Measurements from ENCODE around the gene UGT1A8. TPM values are rescaled to one million over a fixed set of nuclear protein-coding genes. Genes with fewer than 3 reads are reported as not detected.
A peak's percentile ranks its signal among the peaks of the same experiment; 100 is the strongest.

Gene UGT1A8
- total and polyA plus RNA-seq, 9 of the 15 experiments (the other 6 are each of a cell fraction or from before 2014, with no cell fraction given): 0.04 TPM; not detected in 8

DNA sequence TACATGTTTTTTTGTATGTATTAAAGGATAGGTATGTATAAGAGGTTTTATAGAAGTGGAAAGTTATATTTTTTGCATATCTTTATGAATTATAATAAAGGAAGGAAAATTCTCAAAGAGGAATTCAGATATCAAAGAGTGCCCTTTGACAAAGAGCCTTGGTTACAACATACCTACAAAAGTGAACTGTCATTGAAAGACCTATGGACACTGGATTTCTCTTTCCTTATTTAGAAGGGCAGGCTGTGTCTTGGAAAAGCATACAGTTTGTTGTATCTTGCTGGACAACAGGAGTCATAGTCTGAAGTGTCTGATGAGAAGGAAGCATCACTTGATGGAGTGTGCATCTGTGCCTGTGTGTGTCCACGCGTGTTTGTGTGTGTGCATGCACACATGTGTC is 34.0 kb downstream of the UGT1A8 start:
- Histone ChIP-seq H3K9me3 (replicated peaks; ENCODE audit: control insufficient read depth, insufficient read depth, low read depth, low read length) (no peaks in the 10 kb centered on the region), H3K36me3 (ENCODE audit: control insufficient read depth, insufficient read depth, low read length) (no peaks in the 10 kb centered on the region), H3K9ac (ENCODE audit: insufficient read depth in 1 of 2, low read depth in 2 of 2, low read length in 2 of 2) (no peak overlapping the region), H3K79me2 (ENCODE audit: control insufficient read depth, insufficient read depth, low read length) (no peaks in the 10 kb centered on the region), H3K27me3 (ENCODE audit: control insufficient read depth in 2 of 2, insufficient read depth in 2 of 2, low read length in 2 of 2) (no peaks in the 10 kb centered on the region), H3K4me2 (ENCODE audit: insufficient read depth, low read length) (no peak overlapping the region), H3K9me1 (ENCODE audit: control insufficient read depth, insufficient read depth, low read length) (no peaks in the 10 kb centered on the region), H4K20me1 (replicated peaks; ENCODE audit: control insufficient read depth, insufficient read depth, low read length) (no peaks in the 10 kb centered on the region), H2AFZ (ENCODE audit: low read depth, low read length) (no peak overlapping the region), H3K4me1 (replicated peaks in 1 of 2; ENCODE audit: control insufficient read depth in 2 of 2, insufficient read depth in 2 of 2, low read length in 2 of 2) (no peaks in the 10 kb centered on the region), H3K27ac (ENCODE audit: extremely low read depth, low read depth, low read length) (no peak overlapping the region), H3K4me3 (no peak overlapping the region)
- ATAC-seq (no peak), FAIRE-seq (peak; percentile 6), DNase-seq (ENCODE audit: extremely low read depth in 1 of 4, low spot score in 3 of 4) (no peak)
- CTCF ChIA-PET (ENCODE audit: low intra/inter-chr PET ratio): no interaction called here
- in situ Hi-C loops (cut with MboI) (no loop called here), intact Hi-C loops (cut with micrococcal nuclease) (no loop called here)
- TF ChIP-seq SMARCA5 (IDR thresholded peaks at IDR 0.05) (no peak), NFYB (IDR thresholded peaks at IDR 0.05; ENCODE audit: extremely low read depth, insufficient read length) (no peak), BRD4 (IDR thresholded peaks at IDR 0.05) (no peak), PCBP2 (IDR thresholded peaks at IDR 0.05; ENCODE audit: low read depth, low read length, poor library complexity, severe bottlenecking) (no peak)
- TF ChIP-seq, protein P1, sequence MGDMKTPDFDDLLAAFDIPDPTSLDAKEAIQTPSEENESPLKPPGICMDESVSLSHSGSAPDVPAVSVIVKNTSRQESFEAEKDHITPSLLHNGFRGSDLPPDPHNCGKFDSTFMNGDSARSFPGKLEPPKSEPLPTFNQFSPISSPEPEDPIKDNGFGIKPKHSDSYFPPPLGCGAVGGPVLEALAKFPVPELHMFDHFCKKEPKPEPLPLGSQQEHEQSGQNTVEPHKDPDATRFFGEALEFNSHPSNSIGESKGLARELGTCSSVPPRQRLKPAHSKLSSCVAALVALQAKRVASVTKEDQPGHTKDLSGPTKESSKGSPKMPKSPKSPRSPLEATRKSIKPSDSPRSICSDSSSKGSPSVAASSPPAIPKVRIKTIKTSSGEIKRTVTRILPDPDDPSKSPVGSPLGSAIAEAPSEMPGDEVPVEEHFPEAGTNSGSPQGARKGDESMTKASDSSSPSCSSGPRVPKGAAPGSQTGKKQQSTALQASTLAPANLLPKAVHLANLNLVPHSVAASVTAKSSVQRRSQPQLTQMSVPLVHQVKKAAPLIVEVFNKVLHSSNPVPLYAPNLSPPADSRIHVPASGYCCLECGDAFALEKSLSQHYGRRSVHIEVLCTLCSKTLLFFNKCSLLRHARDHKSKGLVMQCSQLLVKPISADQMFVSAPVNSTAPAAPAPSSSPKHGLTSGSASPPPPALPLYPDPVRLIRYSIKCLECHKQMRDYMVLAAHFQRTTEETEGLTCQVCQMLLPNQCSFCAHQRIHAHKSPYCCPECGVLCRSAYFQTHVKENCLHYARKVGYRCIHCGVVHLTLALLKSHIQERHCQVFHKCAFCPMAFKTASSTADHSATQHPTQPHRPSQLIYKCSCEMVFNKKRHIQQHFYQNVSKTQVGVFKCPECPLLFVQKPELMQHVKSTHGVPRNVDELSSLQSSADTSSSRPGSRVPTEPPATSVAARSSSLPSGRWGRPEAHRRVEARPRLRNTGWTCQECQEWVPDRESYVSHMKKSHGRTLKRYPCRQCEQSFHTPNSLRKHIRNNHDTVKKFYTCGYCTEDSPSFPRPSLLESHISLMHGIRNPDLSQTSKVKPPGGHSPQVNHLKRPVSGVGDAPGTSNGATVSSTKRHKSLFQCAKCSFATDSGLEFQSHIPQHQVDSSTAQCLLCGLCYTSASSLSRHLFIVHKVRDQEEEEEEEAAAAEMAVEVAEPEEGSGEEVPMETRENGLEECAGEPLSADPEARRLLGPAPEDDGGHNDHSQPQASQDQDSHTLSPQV (IDR thresholded peaks at IDR 0.05): no peak
- POLR2A ChIA-PET: no interaction called here
- WGBS (ENCODE audit: insufficient coverage, low coverage, missing lambda C conversion rate): 0% methylated on average over 2 of the region's 2 CpGs
- BruUV-seq (replicated peaks): no TSS peak
